Dedifferentiated amniotic fluid mesenchymal stem cell (primary cell): ENCODE results near the gene SPDYE3.
"Not testable (repeated sequence)": the region's sequence is repeated elsewhere in the genome, so short reads cannot be mapped to it uniquely, and the experiment has no call there.

Source experiments
- DNase-seq: peaks from one replicate; pipeline ENCODE4 v3.0.0-alpha.2; 2016; ENCODE audit errors: extremely low spot score

SPDYE3 gene

DNA sequence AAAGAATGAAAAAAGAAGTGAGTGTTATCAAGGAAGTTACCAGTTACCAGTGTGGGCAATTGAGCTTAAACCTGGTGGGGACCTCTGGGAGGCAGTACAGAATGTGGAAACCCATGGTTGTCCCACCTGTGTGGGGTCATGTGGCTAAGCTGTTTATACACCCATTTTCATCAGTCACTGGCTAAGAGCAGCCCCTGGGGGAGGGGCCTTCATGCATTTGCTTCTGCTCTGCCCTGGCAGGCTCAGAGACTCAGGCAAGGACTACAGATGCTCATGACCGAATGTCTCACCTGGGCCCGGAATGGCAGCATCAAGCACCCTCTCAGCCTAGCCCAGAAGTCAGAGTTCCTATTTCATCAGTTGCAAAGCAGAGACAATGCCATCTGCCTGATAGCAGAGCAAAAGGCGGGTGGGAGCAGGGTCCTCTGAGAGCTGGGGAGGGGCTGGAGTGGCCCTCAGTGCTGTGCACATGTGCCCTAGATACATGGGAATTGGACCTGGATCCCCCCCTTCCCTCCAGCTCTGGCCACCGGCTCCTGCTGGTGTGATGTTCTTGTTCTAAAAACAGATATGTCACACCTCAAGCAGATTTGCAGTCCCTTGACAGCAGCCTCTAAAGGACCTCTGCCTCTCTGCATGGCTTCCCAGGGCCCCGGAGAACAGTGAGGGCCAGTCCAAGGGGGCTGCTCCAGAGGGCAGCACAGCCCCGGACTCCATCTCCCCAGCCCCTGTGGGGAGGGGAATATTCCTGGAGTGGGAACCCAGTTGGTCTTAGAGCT lies 20.1 kb upstream of the SPDYE3 start:
- not testable (repeated sequence) for DNase-seq

DNA sequence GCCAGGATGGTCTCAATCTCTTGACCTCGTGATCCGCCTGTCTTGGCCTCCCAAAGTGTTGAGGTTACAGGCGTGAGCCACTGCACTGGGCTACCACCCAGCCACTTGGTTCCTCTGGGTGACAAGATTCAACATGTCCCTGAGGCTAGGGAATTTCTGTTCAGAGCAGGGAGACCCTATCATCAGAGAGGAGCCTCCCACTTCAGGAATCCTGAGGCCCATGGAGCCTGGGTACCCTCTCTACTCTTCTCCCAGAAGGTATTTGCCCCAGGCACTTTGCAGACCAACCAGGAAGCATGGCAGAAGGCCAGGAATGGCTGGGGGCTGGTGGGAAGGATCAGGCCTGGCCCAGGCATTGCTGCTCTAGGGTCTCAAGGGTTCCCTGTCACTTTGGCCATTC lies 19.2 kb upstream of the SPDYE3 start:
- DNase-seq = not testable (repeated sequence)

DNA sequence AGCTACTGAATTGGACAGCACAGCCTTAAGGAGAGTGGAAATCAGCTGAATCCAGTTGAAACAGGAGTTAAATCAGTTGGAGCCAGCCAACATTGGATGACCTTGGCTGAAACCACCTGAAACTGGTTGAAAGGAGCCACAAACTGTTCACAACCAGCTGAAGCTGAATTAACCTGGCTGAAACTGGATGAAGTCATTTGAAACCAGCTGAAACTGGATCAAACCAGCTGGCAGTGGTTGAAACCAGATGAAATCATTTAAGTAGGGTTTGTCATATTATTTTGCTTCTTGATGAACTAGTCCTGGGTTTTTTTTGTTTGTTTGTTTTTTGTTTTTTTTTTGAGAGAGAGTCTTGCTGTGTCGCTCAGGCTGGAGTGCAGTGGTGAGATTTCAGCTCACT lies 15.3 kb upstream of the SPDYE3 start:
- DNase-seq = not testable (repeated sequence)

DNA sequence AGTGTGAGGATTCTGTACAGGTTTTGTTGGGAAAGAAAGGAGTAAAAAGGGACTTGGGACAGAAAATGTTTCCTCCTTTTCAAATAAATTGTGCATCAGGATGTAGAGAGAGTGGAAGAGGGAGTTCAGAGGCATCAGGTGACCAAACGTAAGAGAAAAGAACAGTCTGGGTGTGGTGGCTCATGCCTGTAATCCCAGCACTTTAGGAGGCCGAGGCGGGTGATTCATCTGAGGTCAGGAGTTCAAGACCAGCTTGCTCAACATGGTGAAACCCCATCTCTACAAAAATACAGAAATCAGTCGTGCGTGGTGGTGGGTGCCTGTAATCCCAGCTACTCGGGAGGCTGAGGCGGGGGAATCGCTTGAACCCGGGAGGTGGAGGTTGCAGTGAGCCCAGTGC lies 12.2 kb upstream of the SPDYE3 start:
- not testable (repeated sequence) for DNase-seq

DNA sequence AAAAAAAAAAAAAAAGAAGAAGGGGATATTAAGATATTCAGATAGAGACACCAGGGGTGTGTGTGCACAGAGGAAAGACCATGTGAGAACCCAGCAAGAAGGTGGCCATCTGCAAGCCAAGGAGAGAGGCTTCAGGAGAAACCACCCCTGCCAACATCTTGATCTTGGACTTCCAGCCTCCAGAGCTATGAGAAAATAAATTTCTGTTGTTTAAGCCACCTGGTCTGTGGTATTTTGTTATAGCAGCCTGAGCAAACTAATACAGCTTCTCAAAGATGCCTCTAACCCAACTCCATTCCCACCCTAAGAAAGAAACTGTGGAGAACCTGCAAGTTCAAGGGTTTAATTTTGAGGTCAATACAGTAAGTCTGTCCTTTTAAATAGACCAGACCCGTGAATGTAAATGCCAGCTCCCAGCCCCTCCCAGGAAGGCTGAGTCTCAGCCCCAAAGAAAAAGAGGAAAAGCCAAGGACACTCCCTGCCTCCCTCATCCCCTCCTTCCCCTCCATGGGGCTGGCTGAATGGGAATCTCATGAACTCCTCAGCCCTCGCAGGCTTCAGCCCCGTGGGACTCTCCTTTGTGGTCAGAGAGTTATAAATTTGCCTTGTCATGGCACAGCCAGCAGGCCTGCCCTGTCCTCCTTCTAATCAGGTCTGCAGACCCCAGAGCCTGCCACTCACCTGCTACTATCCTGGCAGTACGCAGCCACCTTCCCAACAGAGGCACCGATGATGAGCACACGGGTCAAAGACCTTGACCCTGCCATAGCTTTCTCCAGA lies 9.5 kb upstream of the SPDYE3 start:
- not testable (repeated sequence) for DNase-seq

DNA sequence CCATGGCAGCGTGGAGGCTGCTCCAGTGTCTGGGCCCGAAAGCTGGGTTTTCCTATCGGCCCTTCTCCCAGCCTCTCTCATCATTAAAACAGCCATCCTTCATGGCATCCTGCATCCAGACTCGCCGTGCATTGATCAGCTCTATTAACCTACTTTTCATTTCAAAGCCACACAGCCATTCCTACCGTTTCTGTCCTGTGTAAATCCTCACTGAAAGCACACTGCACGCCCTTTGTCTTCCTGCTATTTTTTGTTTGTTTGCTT lies 8.9 kb upstream of the SPDYE3 start:
- DNase-seq = not testable (repeated sequence)

DNA sequence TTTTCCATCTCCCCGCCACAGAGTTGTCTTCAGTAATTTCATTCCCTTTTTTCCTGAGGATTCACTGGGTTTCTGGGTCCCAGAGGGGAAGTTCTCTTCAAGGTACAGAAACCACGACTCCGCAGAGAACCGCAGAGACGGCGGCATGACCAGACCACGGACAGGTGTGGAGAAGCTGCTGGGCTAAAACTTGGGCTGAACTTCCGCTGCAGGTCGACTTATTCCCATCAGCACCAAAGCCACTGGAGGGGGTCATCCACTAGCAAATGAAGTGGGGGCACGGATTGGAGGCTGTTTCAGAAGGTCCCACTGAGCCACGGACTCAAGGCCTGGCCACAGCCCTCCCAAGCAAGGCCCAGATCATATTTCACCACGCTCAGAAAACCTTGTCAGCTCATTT lies 3.0 kb upstream of the SPDYE3 start:
- DNase-seq = not testable (repeated sequence)

DNA sequence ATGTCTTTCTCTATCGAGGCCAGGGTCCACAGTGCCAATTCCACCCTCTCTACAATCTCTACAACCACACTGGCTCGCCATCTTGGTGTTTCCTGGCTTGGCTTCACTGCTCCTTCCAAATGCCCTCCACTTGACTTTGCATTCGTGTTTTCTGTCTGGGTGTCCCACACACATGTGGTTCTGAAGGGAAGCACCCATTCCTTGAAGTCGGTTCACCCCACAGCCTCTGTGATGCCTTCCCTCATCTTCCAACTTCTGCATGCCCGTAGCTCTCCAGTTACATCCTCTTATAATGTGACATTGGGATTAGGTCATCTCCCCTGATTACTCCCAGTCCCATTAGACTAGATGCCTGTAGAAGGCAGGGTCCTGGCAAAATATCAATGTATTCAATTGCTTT lies 10.8 kb downstream of the SPDYE3 start:
- DNase-seq = not testable (repeated sequence)

DNA sequence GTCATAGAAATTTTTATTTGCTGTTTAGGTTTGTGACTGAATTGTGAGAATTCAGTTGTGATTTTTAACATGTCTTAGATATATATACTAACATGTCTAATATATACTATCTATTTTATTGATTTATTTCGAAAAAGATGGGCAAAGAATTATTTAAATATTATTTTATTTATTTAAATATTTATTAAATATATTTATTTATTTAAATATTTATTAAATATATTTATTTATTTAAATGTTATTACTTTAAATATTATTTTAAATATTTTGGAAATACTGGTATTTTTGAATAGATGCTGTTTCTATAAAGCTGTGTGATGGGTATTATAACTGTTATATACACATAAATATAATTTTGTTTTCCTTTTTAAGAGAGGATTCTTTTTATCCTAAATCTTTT lies 14.1 kb downstream of the SPDYE3 start:
- not testable (repeated sequence) for DNase-seq

DNA sequence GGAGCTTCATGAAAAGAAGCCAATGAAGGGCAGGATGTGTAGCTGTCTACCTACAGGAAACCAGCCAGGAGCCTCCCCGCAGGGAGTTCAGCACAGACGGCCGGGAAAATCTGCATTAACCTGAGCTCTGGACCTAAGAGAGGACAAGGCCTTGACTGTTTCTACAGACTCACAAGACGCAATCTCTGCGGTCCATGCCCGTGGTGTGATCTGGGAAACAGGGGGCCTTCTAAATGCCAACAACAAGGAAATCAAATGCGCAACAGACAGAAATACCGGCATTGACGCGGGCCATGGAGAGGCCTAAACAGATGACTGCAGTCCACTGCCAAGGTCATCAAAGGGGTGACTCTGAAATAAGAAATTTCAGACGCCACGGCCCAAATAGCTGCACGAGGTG lies 16.7 kb downstream of the SPDYE3 start:
- not testable (repeated sequence) for DNase-seq

DNA sequence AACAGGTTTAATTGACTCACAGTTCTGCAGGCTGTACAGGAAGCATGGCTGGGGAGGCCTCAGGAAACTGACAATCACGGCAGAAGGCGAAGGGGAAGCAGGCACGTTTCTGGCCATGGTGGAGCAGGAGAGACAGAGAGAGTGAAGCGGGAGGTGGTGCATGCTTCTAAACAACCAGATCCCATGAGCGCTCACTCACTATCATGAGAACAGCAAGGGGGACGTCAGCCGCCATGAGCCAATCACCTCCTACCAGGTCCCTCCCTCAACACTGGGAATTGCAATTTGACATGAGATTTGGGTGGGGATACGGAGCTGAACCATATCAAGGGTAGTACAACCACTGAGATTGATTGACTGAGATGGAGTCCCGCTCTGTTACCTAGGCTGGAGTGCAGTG lies 18.2 kb downstream of the SPDYE3 start:
- not testable (repeated sequence) for DNase-seq

DNA sequence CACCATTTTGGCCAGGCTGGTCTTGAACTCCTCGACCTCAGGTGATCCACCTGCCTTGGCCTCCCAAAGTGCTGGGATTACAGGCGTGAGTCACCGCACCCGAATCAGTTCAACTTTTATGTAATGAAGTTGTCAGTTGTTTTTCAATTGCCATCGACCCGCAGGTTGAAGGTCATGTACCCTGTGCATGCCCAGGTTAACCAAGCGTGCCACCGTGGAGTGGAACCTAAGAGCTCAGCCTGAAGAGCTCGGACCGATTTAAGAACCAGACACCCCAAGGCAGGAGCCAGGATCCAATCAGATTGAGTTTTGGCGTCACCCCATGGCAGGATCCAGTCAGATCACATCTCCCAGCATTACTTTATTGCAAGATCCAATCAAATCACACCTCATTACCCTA lies 19.4 kb downstream of the SPDYE3 start:
- not testable (repeated sequence) for DNase-seq

DNA sequence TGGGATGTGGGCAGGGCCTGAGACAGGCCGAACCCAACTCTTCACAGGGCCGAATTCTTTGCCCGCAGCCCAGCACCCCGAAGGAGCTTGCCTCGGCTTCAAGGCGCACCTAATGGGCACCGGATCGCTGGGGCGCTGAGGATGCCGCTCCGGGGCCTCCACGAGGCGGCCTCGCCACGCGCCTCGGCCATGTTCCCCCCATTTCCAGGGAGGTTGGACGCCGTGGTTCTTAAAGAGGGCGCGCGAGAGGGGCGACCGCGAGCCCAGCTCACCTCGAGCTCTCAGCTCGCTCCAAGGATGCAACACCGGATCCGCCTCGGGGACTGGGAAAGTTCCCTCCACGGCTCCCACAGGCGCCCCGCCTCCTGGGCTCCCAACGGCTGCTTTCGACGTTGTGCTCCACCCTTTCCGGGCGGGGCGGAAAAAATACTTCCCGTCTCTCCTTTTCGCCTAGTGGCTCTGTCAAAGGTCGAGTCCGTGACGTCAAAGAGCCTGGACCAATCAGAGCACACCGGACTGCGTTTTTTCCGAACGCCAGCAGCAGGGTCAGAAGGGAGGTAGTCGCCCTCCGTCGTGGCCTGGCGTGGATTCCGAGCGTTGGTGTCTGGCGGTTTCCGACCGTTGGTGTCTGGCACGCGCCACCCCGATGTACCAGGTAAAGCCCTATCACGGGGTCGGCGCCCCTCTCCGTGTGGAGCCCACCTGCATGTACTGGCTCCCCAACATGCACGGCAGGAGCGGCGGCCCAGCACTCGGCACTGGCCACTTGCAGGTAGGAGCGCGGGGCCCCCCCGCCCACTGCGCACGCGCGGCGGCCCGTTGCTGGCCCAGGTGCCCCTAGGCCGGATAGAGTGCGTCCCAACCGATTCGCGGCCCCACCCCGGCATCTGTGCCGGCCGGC lies 28.3 kb downstream of the SPDYE3 start:
- DNase-seq = peak; percentile 83

DNA sequence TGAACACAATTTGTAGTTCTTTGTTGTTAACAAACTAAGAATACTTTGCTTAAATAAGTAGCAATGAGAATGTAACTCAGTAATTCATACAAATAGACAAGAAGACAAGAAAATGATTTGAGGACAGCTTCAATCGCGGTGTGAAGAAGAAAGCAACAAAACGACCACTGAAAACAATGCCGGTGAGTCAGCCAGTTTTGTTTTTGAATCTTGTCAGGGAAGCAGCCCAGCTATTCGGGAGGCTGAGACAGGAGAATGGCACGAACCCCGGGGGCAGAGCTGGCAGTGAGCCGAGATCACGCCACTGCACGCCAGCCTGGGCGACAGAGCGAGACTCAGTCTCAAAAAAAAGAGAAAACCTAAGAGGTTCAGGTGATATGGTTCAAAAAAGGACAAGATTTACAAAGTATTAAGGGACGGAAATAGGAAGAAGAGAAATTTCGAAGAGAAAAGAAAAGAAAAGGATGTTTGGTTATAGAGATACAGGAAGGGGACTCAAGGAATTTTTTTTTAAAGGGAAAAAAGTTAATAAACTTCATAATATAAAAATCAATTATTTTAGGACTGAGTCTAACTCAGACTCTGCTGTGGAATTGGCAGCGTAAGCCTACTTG lies 30.7 kb downstream of the SPDYE3 start:
- DNase-seq = not testable (repeated sequence)

DNA sequence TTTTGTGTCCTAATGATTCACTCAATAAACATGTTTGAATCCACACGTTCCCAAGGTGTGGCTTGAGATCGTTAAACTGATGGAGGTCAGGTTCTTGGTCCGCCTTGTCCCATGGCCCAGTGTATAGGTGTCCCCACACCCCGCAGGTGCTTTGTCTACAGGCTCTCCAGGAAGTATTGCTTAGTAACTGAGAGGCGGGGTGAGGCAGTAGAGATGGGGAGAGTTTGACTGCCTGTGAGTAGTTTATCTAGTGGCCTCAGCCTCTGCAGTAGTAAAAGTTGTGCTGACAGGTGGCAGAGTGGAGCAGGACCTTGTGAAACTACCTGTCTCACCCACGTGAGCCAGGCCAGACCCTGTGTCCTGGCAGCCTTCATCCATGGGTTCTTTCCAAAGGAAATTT lies 33.8 kb downstream of the SPDYE3 start:
- DNase-seq = not testable (repeated sequence)

DNA sequence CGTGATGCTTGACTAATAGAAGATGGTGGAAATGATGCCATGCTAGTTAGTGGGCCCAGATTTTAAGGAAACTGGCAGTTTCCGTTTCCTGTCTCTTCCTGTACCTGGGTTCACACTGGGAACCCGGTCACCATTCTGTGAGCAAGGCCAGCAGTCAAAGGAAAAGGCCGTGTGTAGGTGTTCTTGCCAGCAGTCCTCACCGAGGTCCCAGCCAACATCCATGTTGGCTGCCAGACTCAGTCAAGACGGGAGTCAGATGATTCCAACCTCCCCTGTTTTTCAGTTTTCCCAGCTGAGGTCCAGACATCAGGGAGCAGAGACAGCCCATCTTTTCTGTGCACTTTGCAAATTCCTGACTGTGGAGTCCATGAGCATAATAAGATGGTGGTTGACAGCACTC lies 35.3 kb downstream of the SPDYE3 start:
- no peak for DNase-seq

DNA sequence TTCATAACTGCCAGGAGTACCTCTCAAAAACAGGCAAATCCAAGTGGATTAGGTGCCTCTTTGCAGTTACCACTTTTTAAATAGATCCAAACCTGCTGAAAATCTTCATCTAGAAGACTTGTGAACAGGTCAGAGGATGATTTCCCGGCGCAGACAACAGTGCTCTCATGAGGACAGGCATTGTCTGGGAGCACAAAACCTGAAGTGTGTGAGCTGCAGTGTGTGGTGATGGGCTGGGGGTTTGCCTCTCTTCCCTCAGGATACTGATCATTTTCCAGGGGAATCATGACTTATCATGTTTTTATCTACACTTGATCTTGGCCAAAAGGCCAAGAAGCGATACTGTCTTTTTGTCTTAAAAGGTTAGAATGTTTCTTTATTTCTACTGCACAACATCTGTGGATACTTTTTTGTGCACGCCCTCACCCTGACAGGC lies 36.6 kb downstream of the SPDYE3 start:
- not testable (repeated sequence) for DNase-seq

DNA sequence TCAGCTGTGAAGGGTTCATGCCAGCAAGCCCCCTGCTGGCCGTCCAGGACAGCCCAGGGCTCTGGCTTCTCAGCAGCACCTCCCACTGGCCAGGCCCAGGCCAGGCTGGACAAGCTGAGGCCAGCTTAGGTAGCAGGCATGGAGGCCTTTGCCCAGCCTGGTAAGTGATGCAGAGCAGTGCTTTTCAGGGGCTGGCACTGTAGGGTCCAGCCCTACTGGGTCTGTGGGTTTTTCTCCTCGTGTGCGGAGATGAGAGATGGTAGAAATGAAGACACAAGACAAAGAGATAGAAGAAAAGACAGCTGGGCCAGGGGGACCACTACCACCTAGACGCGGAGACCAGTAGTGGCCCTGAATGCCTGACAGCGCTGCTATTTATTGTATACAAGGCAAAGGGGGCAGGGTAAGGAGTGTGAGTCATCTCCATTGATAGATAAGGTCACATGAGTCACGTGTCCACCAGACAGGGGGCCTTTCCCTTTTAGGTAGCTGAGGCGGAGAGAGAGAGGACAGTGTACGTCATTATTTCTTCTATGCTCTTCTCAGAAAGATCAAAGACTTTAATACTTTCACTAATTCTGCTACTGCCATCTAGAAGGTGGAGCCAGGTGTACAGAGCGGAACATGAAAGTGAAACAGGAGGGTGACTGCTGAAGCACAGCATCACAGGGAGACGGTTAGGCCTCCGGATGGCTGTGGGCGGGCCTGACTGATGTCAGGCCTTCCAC lies 37.2 kb downstream of the SPDYE3 start:
- not testable (repeated sequence) for DNase-seq

DNA sequence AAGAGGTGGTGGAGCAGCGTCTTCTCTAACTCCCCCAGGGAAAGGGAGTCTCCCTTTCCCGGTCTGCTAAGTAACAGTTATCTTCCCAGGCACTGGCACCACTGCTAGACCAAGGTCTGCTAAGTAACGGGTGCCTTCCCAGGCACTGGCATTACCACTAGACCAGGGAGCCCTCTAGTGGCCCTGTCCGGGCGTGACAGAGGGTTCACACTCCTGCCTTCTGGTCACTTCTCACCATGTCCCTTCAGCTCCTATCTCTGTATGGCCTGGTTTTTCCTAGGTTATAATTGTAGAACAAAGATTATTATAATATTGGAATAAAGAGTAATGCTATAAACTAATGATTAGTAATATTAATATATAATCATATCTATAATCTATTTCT lies 37.8 kb downstream of the SPDYE3 start:
- not testable (repeated sequence) for DNase-seq

DNA sequence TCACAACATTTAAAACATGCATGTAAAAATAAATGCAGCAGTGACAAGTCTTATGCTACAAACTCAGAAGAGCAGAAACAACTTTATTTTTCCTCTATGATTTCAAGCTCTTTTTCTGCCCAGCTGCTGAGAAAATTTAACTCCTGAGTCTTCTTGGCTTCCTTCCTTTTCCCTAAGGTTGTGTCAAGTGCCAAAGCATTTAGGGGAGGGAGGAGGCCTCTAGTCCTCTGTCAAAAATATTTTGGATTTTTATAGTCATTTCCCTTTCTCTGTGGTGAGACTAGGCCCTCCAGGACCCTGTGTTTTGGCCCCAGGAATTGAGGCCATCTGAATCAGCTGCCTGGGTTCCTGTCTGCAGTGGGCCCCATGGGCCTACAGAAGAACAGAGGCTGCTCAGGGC lies 39.4 kb downstream of the SPDYE3 start:
- DNase-seq = no peak

DNA sequence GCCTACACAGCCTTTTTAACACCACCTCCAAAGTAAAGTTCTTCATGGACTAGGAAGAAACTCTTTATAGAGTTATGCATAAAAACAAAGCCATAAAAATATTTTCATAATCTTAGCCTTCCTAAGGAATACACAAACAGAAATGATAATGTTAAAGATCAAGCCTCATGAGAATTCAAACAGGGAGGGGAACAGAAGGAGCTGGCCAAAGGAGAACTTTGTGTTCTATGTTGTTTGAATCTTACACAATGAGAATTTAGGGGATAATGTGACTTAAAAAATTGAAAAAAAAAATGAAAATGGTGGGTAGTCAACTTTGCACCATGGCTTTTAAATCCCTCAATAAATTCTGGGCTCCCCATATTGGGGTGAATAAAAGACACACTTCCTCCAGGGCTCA lies 41.3 kb downstream of the SPDYE3 start:
- no peak for DNase-seq
